Activated naive CD8-positive, alpha-beta T cell treated with anti-CD3 and anti-CD28 coated beads, Interleukin-2, amount 50 U/mL, for 24 hours (primary cell): ENCODE data around the gene CHST9.
"Not testable (repeated sequence)": the region's sequence is repeated elsewhere in the genome, so short reads cannot be mapped to it uniquely, and the experiment has no call there.

Experiments
- ATAC-seq: fragments of 150-1000 bp; cut with Tn5 transposase; one replicate; pipeline ENCODE4 v1.10.0; 2021
- DNase-seq: peaks from one replicate; pipeline ENCODE4 v3.0.0; 2021
- H3K27ac Mint-ChIP-seq: one replicate; pipeline ENCODE4 v1.8.0; 2021; ENCODE audit warnings: mild to moderate bottlenecking, mixed read lengths
- H3K27me3 Mint-ChIP-seq: one replicate; pipeline ENCODE4 v1.8.0; 2021; ENCODE audit warnings: mixed read lengths
- H3K36me3 Mint-ChIP-seq: one replicate; pipeline ENCODE4 v1.8.0; 2021; ENCODE audit warnings: low read depth, mixed read lengths
- H3K4me1 Mint-ChIP-seq: one replicate; pipeline ENCODE4 v1.8.0; 2021; ENCODE audit warnings: mixed read lengths
- H3K4me3 Mint-ChIP-seq: one replicate; pipeline ENCODE4 v1.8.0; 2021; ENCODE audit warnings: mild to moderate bottlenecking, moderate library complexity, mixed read lengths
- H3K9me3 Mint-ChIP-seq: one replicate; pipeline ENCODE4 v1.8.0; 2021; ENCODE audit warnings: mixed read lengths

CHST9 gene

DNA sequence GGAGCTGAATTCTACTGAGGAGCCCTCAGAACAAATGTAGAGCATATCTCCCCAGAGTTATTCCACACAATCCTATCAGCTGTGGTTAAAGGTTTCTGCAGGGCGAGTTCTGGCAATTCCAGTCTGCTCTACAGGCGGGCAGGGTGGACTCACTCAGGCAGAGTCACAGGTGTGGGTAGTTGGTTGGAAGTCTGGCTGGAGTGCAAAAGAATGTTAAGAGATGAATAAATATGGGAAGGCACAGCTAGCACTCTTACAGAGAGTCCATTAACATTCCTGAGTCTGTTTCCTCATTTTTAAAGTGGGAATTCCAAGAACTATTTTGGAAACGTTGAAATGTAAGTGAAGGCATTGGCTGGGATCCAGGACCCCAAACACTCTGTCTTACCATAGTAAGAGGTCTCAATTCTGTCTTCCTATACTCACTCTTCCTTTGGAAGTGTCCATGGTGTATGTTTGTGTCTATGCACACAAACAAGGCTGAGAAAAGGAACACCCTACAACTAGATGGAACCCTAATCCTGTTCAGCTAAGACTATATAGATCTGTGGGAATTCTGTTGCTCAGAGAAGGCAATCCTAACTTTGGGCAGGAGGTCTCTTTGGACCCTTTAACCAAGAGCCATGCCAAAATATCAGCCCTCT is 256.3 kb downstream of the CHST9 start:
- Mint-ChIP-seq H3K4me3 (no peak overlapping the region), H3K27ac (no peak overlapping the region), H3K27me3 (no peaks in the 10 kb centered on the region), H3K4me1 (no peaks in the 10 kb centered on the region), H3K36me3 (no peaks in the 10 kb centered on the region), H3K9me3 (peaks cover 7% of the 10 kb centered on the region)
- ATAC-seq (no peak), DNase-seq (no peak)

DNA sequence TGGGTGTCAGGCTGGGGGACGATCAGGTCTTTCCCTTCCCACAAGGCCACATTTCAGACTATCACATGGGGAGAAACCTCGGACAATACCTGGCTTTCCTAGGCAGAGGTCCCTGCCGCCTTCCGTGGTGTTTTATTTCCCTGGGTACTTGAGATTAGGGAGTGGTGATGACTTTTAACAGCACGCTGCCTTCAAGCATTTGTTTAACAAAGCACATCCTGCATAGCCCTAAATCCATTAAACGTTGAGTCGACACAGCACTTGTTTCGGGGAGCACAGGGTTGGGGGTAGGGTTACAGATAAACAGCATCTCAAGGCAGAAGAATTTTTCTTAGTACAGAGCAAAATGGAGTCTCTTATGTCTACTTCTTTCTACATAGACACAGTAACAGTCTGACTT is 257.3 kb downstream of the CHST9 start:
- H3K4me3 Mint-ChIP-seq, ATAC-seq, H3K27ac Mint-ChIP-seq: not testable (repeated sequence)

DNA sequence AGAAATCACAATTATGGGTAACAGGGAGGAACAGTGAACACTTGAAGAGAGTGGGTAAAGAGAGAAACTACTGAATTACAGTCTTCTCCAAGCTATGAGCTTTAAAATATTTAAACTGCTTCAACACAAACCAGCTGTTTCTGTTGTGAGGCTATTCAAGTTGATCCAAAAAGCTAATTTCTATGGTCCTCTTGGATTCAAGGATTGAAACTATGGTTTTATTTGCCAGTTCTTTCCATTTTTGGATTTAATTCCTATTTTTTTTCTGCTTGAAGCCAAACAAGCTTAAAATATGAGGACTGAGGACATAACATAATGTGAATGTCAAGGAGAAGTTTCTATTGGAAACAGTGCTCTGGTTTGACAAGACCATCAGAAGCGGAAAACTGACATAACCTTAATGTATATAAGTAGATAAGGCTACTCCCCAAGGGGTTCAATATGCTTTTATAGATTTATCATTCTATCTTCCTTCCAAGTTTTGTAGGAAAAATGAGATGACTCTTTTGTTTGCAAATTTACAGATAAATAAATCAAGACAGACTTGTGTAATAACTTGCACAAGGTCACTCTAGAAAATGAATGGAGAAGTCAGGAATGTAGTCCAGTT is 258.9 kb downstream of the CHST9 start:
- no peaks in the 10 kb centered on the region for H3K27me3 Mint-ChIP-seq
- peaks cover 4% of the 10 kb centered on the region for H3K9me3 Mint-ChIP-seq
- no peak overlapping the region for H3K27ac Mint-ChIP-seq
- no peaks in the 10 kb centered on the region for H3K36me3 Mint-ChIP-seq
- H3K4me1 Mint-ChIP-seq: no peaks in the 10 kb centered on the region
- ATAC-seq: no peak
- H3K4me3 Mint-ChIP-seq: no peak overlapping the region
- DNase-seq: no peak

More for the DNA sequence above, 257.3 kb downstream of the CHST9 start:
- not testable (repeated sequence) for H3K27me3 Mint-ChIP-seq, H3K4me1 Mint-ChIP-seq, DNase-seq, H3K36me3 Mint-ChIP-seq, H3K9me3 Mint-ChIP-seq

DNA sequence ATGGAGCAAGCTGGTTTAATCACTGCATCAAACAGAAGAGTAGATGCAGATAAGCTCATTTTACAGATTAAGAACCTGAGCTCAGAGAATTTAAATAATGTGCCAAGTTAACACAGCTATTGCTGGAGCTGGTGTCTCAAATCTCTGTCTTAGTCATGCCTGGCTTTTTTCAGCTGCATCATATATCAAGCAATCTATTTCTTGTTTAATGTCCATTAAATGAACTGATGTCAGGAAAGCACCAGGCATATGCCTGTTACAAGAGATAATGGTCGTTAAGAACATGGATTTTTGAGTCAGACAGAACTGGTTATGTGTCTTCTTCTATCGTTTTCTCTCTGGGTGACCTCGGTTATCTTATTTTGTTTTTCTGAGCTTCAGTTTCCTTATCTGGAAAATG is 259.8 kb downstream of the CHST9 start:
- Mint-ChIP-seq H3K36me3 (no peaks in the 10 kb centered on the region), H3K4me1 (no peaks in the 10 kb centered on the region), H3K4me3 (no peak overlapping the region), H3K27ac (no peak overlapping the region), H3K27me3 (no peaks in the 10 kb centered on the region), H3K9me3 (peaks cover 4% of the 10 kb centered on the region)
- DNase-seq: no peak
- ATAC-seq: no peak

DNA sequence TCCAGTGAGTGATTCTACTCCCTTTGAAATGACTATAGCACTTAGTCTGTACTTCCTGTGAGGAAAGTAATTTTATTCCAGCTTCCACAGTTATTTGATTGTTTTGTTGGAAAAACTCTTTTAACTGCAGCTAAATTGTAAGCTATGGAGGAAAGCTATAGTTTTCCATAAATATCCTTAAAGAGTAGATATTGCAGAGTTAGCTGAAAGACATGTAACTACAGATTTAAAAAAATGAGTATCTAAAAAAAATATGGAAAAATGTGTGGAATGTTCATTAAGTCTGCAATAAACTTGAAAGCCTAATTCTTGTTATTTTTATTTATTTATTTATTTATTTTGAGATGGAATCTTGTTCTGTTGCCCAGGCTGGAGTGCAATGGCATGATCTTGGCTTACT is 262.8 kb downstream of the CHST9 start:
- no peak overlapping the region for H3K4me3 Mint-ChIP-seq
- H3K27ac Mint-ChIP-seq: no peak overlapping the region
- H3K36me3 Mint-ChIP-seq: no peaks in the 10 kb centered on the region
- DNase-seq (no peak), ATAC-seq (no peak)
- no peaks in the 10 kb centered on the region for H3K4me1 Mint-ChIP-seq
- H3K27me3 Mint-ChIP-seq: no peaks in the 10 kb centered on the region
- H3K9me3 Mint-ChIP-seq: peaks cover 4% of the 10 kb centered on the region

DNA sequence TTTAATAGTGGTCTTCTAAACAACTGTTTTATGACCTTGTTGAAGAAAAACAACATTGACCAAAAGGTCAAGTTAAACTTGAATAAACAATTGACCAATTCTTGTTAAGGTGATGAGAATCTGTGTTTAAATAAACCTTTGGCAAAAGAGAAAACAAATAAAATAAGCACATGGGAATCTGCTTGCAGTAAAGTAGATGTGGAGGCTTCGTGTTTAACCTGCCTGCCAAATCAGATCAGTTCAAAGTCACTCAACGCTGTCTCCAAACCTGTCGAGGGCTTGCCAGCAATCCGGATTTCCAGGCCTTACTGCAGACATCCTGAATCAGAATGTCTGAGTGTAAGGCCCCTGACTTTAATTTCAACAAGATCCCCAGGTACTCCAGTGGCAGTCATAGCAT is 264.5 kb downstream of the CHST9 start:
- H3K4me3 Mint-ChIP-seq: no peak overlapping the region
- no peaks in the 10 kb centered on the region for H3K36me3 Mint-ChIP-seq
- ATAC-seq (no peak), DNase-seq (no peak)
- H3K27me3 Mint-ChIP-seq: no peaks in the 10 kb centered on the region
- no peaks in the 10 kb centered on the region for H3K4me1 Mint-ChIP-seq
- peaks cover 4% of the 10 kb centered on the region for H3K9me3 Mint-ChIP-seq
- no peak overlapping the region for H3K27ac Mint-ChIP-seq

DNA sequence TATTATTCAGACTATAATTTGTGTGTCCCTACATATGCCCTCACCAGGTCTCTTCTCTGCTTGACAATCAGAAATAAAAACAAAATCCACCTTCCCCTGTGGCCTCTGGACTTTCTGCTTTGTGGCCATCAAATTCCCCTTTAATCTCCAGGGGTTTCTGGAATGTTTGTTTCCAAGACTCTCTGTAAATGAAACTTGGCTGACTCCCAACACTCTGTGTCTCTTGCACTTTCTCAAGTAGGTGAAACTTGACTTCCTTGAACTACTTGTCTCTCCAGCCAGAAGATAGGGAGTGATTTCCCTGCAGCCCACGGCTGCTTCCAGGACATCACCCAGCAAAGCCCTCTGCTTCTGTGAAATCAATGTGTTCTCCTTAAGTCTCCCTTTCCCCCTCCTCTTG is 265.5 kb downstream of the CHST9 start:
- Mint-ChIP-seq H3K36me3 (no peaks in the 10 kb centered on the region), H3K4me1 (no peaks in the 10 kb centered on the region), H3K9me3 (peaks cover 4% of the 10 kb centered on the region), H3K27ac (no peak overlapping the region), H3K27me3 (no peaks in the 10 kb centered on the region), H3K4me3 (no peak overlapping the region)
- no peak for ATAC-seq
- no peak for DNase-seq

DNA sequence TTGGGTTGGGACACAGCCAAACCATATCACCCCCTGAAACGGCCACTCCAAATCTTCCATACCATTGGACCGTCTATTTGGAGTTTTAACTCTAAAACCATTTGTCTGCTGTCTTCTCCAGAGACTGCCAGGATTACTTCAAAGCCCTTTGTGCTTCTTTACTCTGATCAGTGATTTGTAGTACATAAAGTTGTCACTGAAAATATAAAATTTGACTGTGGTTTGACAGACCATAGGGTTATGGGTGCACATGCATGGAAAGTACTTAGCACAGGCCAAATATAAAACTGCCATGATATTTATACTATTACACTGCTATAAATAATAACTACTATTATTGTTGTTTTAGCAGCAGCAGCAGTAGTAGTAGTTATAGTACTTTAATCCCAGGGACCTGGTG is 265.9 kb downstream of the CHST9 start:
- no peak for DNase-seq
- H3K27ac Mint-ChIP-seq: no peak overlapping the region
- H3K9me3 Mint-ChIP-seq: peaks cover 4% of the 10 kb centered on the region
- no peaks in the 10 kb centered on the region for H3K36me3 Mint-ChIP-seq
- ATAC-seq: no peak
- H3K27me3 Mint-ChIP-seq: no peaks in the 10 kb centered on the region
- no peak overlapping the region for H3K4me3 Mint-ChIP-seq
- no peaks in the 10 kb centered on the region for H3K4me1 Mint-ChIP-seq

DNA sequence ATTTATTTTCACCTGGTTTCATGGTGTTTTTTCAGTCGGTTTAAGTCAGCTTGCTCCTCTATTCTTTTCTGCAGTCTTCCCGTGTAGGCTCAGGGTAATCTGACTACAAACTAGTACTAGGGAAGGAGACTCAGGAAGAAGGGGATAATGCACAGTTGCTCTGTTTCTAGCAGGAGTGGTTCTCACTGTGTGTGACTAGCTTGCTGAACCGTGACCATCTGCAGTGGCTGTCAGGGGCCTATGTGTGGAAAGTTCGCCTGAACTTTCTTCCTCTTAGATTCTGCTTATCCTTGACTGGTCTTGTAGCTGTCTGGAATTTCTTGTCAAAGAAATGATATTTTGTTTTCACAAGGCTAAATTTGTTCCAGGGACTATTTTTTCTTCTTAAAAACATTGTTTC is 273.3 kb downstream of the CHST9 start:
- Mint-ChIP-seq H3K27me3 (peaks cover 2% of the 10 kb centered on the region), H3K36me3 (no peaks in the 10 kb centered on the region), H3K27ac (no peak overlapping the region), H3K4me1 (no peaks in the 10 kb centered on the region), H3K4me3 (no peak overlapping the region), H3K9me3 (peaks cover 8% of the 10 kb centered on the region)
- DNase-seq (no peak), ATAC-seq (no peak)

DNA sequence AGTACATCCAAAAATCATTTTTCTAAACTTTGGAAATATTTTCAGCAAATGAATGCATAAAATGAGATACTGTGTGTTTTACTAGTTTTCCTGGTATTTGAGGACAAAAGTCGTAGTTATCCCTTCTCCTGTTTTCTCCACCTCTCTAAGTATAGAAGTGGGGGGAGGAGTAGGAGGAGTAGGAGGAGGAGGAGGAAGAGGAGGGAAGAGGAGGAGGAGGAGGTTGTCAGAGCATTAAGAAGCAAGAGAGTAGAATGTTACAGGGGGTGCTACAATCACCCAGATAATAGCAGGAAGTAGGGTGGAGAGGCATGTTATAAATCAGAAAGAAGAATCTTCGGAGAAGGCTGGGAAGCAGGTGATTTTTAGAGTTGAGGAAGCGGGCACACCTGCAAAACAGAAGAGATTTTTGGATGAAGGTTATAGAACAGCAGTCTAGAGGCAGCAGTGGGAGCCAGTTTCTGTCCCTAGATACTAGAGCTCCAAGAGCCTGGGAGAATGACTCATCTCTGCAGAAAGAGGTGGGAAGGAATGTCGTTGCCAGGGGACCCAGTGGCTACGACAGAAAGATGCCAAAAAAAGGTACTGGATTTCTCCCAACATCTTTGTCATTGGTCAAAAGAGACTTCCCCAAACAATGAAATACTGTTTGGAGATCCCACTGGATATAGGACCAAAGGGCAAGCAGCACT is 275.4 kb downstream of the CHST9 start:
- no peaks in the 10 kb centered on the region for H3K36me3 Mint-ChIP-seq
- H3K4me1 Mint-ChIP-seq: no peaks in the 10 kb centered on the region
- peaks cover 2% of the 10 kb centered on the region for H3K27me3 Mint-ChIP-seq
- ATAC-seq: no peak
- DNase-seq: no peak
- peaks cover 10% of the 10 kb centered on the region for H3K9me3 Mint-ChIP-seq
- no peak overlapping the region for H3K27ac Mint-ChIP-seq
- H3K4me3 Mint-ChIP-seq: no peak overlapping the region

DNA sequence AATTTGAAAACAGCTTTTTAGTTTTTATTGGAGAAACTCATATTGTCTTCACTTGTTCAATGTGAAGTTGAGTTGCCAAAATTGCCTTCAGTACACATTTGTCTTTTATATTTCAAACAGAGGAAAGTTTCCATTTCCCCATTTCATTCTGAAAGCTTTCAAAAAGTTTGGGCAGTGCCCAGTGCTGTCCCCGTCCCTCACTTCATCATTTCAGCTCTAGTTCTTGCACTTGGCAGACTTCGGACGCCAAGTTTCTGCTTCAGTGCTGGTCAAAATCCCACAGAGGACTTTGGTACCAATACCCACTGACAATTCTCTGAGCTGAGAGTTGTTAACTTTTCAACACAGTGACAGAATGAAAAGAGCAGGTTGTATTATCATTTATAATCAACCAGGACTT is 276.2 kb downstream of the CHST9 start:
- Mint-ChIP-seq H3K9me3 (peaks cover 17% of the 10 kb centered on the region), H3K4me1 (no peaks in the 10 kb centered on the region), H3K27ac (no peak overlapping the region), H3K36me3 (no peaks in the 10 kb centered on the region), H3K27me3 (peaks cover 2% of the 10 kb centered on the region), H3K4me3 (no peak overlapping the region)
- DNase-seq (no peak), ATAC-seq (no peak)

DNA sequence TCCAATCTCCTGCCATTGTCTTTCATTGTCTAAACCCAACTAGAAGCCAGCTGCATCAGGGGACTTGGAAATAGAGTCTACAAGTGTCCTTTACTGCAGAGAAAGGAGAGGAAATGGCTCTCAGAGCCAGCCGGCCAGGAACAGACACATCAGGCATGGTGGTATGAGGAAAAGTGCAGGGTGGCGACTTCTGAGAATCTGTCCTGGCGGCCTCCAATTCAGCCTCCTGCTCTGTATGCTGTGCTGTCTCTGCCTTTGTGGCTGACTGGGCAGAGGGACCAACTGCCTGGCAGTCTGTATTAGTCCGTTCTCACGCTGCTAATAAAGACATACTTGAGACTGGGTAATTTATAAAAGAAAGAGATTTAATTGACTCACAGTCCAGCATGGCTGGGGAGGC is 282.8 kb downstream of the CHST9 start:
- Mint-ChIP-seq H3K4me1 (no peaks in the 10 kb centered on the region), H3K27ac (no peak overlapping the region)

DNA sequence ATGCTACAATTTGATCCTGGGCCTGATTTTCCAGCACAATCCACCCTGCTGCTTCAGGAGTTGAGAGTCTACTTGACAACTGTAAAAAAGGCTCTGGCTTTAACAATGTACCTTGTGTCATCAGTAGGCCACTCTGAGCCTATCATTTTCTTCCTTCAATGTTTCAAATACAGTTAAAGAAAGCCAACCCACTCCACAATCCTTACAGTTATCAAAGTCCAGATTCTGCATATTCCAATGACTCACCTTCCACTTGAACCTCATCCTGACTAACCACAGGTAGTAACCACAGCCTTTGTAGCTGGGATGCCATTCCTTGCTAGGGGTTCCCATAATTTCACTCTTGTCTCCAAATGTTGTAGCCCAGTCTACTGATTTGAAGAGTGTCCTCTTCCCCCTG is 284.1 kb downstream of the CHST9 start:
- H3K27ac Mint-ChIP-seq: no peak overlapping the region
- ATAC-seq (no peak), DNase-seq (no peak)
- H3K4me1 Mint-ChIP-seq: no peaks in the 10 kb centered on the region
- H3K36me3 Mint-ChIP-seq: no peaks in the 10 kb centered on the region
- H3K27me3 Mint-ChIP-seq: no peaks in the 10 kb centered on the region
- H3K4me3 Mint-ChIP-seq: no peak overlapping the region
- peaks cover 8% of the 10 kb centered on the region for H3K9me3 Mint-ChIP-seq

More for the DNA sequence above, 282.8 kb downstream of the CHST9 start:
- Mint-ChIP-seq H3K4me3 (no peak overlapping the region), H3K27me3 (no peaks in the 10 kb centered on the region), H3K36me3 (no peaks in the 10 kb centered on the region), H3K9me3 (peaks cover 14% of the 10 kb centered on the region)
- DNase-seq (no peak), ATAC-seq (no peak)

DNA sequence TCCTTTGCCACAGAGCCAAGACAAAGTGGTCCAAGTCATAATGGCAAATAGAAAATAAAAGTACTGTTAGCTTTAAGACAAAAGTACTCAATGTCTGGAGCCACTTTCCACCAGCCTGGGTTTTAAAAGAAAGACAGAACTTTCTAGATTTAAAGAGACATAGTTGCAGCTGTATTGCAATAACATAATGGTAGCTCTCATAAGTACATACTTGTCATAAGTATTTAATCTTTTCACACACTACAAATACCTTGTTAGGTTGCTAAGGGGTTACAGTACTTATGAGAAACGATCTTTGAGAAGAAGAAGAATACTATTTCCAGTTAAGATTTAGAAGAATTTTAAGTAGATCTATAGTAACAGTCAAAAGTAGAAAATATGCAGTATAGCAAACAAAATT is 290.7 kb downstream of the CHST9 start:
- H3K9me3 Mint-ChIP-seq: peaks cover 3% of the 10 kb centered on the region
- H3K36me3 Mint-ChIP-seq: no peaks in the 10 kb centered on the region
- H3K4me1 Mint-ChIP-seq: no peaks in the 10 kb centered on the region
- no peaks in the 10 kb centered on the region for H3K27me3 Mint-ChIP-seq
- H3K4me3 Mint-ChIP-seq: no peak overlapping the region
- no peak overlapping the region for H3K27ac Mint-ChIP-seq
- ATAC-seq (no peak), DNase-seq (no peak)

DNA sequence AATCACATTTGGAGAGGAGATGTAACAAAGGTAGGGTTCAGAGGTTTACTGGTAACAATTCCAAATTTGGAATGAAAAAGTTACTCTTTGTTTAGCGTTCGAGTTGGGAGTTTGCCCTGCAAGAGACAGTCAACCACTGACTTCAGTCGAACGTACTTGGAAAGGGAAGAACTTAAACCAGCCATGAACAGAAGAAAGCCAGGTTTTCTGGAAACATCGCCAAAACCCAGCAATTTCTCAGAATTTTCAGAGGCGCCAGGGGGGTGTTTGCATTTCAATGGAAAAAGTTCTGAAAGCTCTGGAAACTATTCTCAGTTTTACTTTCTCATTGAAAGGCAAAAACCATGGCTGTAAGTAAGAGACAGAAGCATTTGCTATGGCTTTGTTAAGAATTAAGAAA is 291.1 kb downstream of the CHST9 start:
- DNase-seq (no peak), ATAC-seq (no peak)
- Mint-ChIP-seq H3K9me3 (peaks cover 3% of the 10 kb centered on the region), H3K36me3 (no peaks in the 10 kb centered on the region), H3K27me3 (no peaks in the 10 kb centered on the region), H3K4me3 (no peak overlapping the region), H3K27ac (no peak overlapping the region), H3K4me1 (no peaks in the 10 kb centered on the region)
